COLO829 (cell line): Measurements from ENCODE around the gene SLC2A4.
"Not testable (repeated sequence)": the region's sequence is repeated elsewhere in the genome, so short reads cannot be mapped to it uniquely, and the experiment has no call there.

Source experiments
- DNase-seq: peaks from one replicate; pipeline ENCODE4 v3.0.0; 2012; ENCODE audit warnings: low spot score

The SLC2A4 gene

DNA sequence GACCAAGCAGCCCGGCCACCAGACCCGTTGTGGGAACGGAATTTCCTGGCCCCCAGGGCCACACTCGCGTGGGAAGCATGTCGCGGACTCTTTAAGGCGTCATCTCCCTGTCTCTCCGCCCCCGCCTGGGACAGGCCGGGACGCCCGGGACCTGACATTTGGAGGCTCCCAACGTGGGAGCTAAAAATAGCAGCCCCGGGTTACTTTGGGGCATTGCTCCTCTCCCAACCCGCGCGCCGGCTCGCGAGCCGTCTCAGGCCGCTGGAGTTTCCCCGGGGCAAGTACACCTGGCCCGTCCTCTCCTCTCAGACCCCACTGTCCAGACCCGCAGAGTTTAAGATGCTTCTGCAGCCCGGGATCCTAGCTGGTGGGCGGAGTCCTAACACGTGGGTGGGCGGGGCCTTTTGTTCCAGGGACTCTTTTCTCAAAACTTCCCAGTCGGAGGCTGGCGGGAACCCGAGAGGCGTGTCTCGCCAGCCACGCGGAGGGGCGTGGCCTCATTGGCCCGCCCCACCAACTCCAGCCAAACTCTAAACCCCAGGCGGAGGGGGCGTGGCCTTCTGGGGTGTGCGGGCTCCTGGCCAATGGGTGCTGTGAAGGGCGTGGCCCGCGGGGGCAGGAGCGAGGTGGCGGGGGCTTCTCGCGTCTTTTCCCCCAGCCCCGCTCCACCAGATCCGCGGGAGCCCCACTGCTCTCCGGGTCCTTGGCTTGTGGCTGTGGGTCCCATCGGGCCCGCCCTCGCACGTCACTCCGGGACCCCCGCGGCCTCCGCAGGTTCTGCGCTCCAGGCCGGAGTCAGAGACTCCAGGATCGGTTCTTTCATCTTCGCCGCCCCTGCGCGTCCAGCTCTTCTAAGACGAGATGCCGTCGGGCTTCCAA, at the start of gene SLC2A4:
SLC2A4 (plus strand) TSS at position 645 of the 879 bp plus-strand sequence; CDS start at position 862, 217 bp downstream.
- peak; percentile 99 for DNase-seq

DNA sequence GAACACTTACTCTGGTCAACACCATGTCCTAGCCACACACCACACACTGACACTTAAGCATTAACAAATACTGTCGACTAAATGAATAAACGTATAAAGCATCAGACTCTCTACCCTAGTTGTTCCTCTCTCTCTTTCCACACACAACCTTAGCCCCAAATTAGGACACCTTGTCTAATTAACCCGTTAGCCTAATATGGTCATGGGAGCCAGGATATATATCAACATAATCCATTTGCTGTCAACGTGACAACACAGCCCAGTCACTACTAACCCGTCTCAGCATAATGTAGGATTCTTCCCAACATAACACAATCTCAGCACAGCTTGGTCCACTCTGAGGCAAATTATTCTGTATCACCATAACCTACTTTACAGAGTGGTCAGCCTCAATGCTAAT, 49.4 kb upstream of the SLC2A4 start:
- no peak for DNase-seq

DNA sequence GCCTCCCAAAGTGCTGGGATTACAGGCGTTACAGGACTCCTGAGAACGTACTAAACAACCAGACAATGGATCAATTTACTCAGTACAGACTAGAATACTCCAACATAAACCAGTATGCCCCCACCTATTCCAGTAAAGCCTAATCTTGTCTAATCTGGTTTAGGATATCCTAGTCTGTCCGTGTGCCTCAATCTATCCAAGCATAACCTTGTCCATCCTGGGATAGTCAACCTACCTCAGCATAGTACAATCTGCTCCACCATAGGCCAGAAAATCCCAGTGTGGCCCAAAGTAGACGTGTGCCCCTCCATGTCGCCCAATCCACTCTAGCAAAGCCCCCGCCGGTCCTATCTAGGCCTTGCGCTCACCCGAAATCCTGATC, 47.8 kb upstream of the SLC2A4 start:
- DNase-seq: no peak

DNA sequence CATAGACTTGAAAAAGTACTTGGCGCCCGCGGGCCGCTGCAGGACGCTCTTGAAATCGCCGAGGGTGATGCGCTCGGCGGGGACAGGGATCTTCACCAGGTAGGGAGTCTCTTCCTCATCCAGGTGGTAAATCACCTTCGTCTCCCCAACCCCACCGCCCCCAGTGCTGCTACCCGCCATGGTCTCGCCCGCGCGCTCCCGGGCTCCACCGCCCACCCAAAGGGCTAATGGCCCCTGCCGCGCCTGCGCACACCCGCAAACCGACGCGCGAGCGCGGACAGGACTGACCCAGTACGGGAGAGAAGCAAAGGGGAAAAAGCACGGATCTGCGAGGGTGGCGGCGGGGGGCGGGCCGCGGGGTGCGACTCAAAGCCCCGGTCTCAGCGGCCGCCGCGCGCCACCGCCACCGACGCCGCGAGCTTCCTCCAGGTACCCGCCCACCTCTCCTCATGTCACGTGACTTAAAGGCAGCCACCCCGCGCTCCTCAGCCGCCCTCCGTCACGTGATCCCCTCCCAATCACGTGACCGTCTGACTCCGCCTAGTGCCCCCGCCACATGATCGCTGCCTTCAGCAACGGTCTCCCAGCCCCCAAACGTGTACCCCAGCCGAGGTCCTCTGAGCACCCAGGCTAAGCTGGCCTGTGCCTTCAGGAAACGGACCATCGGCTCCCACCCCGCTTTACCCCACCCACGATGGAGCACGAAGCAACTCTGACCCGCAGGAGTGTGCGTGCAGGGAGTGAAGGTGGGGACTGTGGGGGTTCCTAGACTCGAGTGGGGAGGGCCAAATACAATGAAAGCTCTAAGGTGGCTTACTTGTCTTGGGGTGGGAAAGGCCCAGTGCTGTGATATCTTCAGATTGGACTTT, 47.2 kb upstream of the SLC2A4 start, which contains the start of gene DVL2:
DVL2 (minus strand) TSS at position 435 of the 869 bp plus-strand sequence; CDS start at position 180, 255 bp downstream.
- DNase-seq: peak; percentile 94

DNA sequence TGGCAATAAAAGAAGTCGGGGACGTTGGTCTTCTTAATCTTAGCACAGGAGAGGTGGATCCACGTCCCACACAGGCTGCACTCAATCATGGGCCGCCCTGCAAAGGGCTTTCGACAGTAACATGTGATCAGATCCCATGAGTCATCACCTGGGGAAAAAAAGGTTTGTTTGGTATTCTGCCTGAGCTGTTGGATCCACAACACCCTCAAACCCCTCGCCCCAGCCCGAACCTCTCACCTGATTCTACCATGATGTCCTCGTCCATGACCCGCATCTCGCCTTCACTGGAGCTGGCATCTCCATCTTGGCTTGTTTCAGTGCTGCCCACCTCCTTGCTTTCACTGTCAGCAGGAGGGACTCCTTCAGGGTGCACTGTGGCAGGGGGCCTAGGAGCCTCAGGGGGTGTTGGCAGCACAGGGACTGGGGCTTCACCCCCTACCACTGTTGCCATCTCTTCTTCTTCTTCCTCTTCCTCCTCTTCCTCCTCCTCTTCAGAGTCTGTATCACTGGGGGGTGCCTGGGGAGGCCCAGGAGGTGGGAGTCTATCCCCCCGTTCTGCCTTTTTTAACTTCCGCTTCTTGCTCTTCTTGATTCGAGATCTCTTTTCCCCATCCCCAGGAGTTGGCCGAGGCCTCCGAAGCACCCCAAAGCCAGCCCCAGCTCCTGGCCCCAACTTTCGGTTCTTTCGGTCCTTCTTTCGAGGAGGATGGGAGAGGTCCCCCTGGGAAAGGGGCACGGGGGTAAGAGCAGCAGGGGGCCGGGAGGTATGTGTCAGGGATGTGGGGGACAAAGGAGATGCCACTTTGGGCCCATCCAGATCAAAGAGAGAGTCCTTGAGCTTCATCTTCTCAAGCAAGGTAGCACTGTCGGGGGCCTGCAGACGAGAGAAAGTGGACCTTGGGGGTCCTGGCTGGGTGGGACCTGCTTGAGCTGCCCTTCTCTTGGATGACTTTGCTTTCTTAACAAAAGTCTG, 45.5 kb upstream of the SLC2A4 start:
- DNase-seq: no peak

DNA sequence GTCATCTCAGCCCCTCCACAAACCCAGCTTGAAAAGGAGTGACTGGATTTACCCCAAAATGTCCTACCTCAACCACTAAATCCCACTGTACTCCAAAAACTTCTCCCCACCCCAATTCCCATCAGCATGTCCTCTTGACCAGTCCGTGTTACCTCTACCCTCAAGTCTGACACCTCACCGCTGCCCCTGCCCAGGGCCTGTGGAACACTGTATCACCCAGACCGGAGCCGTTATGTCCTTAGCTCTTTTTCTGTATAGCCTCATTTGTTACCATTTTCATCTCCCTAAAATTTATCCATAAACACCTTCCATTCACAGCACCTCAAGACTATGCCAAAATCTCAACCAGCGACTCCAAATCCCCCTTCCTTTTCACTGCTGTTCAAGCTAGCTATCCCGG, 44.7 kb upstream of the SLC2A4 start:
- DNase-seq: no peak

DNA sequence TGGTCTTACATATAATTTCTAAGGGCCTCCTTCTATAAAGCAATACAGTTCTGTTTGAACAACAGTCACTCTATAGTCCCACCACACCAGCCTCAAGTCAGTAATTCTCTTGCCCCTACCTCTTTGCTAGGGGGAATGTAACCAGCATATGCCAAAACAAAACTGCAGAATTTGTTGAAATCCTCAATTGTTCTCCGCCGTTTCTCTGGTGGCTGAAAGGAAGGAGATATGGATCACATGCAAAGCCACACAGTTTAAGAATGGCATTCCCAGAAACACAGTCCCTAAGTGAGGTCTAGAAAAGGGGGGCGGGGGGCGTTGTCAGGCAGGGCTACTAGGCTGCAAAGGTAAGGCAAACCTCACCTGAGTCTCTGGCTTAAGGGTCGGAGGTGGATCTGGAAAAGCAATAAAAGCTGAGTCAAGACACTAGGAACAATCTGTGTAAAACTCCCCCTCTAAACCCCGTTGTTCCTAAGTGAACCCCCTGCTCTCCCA, 44.2 kb upstream of the SLC2A4 start:
- DNase-seq: no peak

DNA sequence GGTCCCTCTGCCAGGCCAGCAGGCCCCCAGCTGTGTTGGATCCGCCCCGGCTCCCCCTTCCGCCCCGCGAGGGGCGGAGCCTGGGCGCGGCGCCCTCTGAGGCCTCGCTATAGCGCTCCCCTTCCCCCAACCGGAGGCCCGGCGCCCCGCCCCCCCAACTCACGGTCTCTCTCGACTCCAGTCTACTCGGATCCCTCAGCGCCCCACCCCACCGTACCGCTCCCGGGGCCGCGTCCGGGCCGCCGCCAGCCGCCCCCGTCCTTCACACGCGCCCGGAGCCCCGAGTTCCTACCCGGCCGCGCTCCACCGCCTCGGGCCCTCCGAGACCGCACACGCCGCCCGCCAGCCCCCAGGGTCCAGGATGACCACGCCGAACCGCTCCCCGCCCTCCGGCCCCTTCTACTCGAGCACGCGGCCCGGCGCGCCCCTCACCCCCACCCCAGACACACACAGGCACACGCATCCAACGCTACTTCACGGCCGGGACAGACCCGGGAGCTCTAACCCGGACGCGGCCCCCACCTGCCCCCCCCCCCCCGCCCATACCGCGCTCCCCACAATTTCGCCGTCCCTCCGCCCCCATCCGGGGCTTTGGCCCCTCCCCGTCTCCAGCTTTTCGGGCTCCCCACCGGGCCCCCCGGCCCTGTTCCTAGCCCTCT, 43.6 kb upstream of the SLC2A4 start:
- DNase-seq: no peak

DNA sequence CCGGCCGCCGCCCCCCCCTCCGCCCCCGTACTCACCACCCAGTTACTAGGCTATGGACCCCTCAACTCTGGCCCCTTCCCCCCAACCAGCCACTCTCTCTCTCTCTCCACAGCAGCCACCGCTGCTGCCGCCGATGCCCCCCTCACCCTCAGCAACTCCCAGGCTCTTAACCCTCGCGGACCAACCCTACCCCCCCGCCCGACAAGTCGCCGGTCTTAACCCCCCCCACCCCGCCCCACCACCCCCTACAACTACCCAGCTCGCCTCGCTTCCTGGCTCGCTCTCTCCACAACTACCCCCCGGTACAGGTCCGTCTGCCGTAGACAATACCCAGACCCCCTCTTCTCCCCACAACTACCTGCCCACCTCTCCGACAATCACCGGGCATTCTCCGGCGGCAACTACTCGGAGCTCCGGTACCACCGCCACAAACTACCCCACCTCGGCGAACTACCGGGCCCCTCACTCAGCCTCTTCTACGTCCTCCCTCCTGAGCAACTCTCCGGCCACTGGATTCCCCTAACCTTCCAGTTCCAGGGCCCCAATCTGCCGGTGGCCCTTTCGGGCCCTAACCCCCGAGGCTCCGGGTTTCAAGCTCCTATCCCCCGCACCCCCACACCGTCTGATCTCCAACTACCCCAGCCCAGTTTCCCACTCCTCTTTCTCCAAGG, 43.0 kb upstream of the SLC2A4 start:
- no peak for DNase-seq

DNA sequence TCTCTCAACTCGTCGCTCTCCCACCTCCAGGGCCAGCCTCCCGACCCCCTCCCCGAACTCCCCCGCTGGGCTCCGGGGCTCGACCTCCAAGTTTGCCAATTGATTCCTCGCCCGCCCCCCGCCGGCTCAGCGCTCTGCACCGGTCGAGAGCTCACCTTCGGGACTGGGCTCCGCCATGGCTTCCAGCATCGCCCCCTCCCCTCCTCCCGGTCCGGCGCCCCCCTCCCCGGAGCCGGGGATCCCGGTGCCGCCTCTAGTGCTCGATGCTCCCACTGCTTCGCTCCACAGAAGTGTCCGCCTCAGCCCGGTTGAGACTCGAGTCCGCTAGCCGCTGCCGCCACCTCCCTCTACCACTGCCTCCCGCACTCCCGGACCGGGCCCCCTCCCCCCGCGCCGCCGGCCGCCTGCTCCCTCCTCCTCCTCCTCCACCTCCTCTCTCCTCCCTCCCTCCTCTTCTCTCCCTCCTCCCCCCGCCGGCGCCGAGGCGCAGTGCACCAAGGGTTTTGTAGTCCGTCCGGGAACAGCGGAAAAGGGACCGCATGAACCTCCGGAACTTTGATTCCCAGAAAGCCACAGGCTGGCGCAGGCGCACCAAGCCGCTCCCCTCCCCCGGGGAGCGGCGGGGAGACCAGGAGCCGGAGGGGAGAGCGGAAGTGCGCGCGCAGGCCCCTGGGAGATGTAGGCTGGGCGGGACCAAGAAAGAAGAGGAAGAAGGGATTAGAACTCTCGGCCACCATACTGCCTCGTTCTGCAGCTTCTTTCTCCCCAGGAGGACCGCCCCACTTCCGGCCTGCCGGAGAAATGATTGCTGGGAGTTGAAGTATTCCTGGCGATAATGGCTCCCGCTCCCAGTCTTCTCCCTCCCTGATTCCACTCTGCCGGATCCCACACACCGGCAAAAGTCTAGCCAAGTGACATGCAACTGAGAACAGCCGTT, 42.2 kb upstream of the SLC2A4 start, which contains the start of gene PHF23:
PHF23 (minus strand) TSS at position 367 of the 937 bp plus-strand sequence; CDS start at position 189, 178 bp downstream.
- DNase-seq: peak; percentile 100

DNA sequence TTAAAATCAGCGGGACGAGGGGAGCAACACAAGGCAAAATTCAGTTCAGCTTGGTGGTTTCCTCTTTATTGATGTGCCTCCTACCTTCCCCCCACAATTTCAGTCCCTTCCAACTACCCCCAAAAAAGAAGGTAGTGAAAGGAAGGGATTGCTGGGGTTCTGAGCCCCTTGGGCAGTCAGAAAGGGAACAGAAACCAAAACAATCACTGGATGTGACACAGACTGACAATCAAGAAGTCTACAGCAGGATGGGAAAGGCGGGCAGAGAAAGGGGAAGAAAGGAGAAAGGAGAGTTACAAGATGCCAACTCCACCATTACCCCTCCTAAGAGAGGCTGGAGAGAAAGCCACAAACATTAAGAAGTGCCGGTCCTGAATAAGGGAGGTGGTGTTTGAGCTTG, 41.1 kb upstream of the SLC2A4 start:
- DNase-seq: no peak

DNA sequence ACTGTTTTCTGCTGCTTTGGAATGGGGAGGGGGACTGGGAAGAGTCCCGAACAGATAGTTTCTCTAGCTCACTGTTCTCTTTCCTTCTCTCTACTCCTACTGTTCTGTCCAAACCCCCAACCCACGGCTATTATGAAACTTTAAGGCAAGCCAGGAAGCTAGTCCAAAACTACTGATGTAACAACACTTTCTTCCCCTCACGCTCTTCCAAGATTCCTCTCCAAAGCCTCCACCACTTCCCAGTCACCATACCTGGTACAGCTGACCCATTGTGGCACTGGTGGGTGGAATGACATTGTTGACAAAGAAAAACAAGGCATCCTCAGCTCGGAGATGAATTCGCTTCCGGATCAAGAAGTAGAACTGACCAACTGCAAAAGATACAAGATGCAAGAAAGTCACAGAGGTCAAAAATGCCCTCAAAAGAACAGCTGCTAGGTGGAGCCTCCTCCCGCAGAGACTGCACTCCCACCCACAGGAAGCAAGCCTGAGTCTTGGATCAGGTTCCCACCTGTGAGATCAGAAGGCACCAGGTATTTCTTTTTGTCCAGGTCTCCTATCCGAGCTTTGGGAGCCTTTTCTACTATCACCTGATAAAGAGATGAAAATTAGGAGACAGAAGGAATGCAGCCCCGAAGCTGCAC, 40.3 kb upstream of the SLC2A4 start:
- DNase-seq: no peak

DNA sequence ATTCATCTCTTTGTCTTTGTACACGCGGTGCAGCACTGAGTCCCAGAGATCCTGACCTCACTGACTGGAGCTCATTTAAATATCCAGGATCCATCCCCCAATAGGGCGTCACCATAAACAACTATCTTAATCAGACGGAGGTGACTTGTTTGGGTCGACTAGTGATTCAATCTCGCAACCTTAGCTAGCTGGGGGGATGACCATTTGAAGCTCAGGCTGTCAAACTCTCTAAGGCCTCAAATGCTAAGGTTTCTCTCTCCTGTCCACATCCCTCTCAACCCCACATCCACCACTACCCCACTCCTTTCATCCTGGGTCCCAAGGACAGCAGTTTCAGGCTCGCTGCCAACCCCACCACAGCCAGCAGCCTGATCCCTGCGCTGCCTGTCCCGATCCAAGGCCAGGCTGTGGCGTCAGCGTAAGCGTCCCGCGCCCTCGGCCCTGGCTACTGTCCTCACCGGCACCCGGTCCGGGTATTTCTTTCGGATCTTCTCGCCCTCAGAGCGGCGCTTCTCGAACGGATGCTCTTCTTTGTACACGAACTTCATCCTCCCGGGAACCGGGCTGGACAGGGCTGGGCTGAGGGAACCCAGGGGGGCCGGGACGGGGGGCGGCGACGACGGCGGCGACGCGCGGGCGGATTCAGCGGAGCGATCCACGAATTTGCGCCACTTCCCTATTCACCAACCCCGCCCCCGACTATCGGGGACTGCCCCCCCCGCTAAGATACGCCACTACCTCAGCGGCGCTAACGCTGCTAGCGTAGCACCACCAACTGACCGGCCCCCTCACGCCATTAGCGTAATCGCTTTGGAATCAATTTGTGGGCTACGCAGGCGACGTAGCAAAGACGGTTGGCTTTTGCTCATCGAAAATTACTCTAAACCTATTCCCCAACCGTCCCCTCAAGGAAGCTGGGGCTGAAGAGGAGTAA, 39.5 kb upstream of the SLC2A4 start, which contains the start of gene GABARAP:
GABARAP (minus strand) TSS at position 667 of the 934 bp plus-strand sequence; CDS start at position 548, 119 bp downstream.
- DNase-seq: peak; percentile 83

DNA sequence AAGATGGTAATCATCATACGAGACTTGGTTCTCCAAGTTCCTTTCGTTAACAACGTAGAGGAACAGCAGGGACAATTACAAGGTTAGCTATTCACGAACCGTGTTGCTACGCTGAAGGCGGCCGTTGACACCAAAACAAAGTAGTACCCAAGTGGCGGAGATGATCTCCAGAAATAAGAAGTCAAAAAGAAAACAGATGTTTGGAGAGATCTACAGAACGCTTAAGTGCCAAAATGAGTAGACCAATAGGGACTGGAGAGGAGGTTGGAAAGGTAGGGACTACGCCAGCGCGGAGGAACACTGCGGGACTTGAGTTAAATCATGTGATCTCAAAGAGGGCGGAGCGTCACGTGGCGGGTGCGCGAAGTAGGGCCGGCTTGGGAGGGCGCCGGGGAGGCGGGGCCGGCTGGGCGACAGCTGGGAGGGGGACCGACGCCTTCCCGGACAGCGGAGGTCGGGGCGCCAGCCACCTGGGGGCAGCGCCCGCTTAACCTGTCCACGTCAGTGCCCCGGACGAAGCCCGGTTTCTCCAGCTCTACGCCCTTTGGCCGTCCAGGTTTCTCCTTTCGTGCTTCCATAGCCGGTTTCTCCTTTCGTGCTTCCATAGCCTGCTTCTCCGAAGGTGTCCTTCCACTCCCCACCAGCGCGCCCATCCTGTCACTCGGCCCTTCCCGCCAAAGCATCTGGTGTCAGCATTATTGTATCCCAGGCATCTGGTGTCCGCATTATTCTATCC, 38.6 kb upstream of the SLC2A4 start:
- no peak for DNase-seq

DNA sequence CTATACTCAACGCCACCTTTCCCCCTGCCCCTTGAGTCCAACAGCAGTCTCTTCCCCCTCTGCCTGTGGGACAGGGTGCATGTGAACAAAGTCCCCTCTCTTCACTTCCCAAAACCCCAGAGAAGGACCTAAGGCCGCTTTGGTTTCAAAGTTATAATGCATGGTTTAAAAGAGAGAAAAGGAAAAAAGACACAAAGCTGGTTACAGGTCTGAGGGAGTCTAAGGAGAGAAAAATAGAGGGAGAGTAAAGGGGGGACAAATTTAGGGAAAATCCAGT, 38.1 kb upstream of the SLC2A4 start:
- DNase-seq: no peak

DNA sequence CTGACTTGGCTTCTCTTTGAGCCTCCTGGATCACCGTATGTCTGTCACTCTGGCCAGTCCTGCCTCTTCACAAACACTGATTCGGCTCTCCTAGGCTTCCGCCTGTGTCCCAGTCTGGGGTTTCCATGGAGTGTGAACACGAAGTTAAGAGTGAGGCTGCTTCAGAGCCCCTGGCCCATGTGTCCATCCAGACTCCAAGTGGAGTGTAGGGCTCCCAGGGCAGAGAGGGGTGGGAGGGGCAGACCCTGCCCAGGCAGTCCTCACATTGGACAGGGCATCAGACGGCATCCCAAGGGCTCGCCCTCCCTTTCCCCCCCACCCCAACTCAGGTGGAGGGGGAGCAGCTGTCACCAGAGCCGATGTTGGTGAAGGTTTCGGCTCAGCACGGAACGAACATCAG, 37.7 kb upstream of the SLC2A4 start:
- not testable (repeated sequence) for DNase-seq

DNA sequence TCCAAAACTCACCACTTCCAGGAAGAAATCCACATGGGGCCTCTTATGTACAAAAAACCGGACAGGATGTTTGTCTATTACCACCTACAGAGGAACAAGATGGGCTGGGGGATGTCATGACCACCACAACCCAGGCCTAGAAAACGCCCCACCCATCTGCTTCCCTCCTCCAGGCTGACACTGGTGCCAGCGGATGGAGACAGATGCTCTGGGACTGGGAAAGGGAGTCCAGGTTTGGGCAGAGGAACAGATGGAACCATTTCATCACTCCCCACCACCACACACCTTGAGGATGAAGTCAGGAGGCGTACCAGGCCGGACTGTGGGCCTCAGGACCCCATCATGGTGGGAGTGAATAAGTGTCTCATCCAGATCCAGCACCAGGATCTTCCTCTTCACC, 34.7 kb upstream of the SLC2A4 start:
- DNase-seq: no peak
